K562 (cell line): ENCODE data around the gene PRTFDC1. TPM values are rescaled to one million over a fixed set of nuclear protein-coding genes. Genes with fewer than 3 reads are reported as not detected.

Experiments
- BACH1 ChIP-seq: fragments of 200-800 bp; sonication (Bioruptor generic); IDR thresholded peaks from 2 replicates; pipeline ENCODE4 v1.6.1; 2016; ENCODE audit warnings: missing genetic modification characterization, missing compliant biosample characterization
- LCOR ChIP-seq: sonication (generic); formaldehyde crosslinking; IDR thresholded peaks from 2 replicates; pipeline ENCODE4 v1.8.0; 2022; ENCODE audit warnings: mild to moderate bottlenecking, missing genetic modification reagents
- OTX1 ChIP-seq: fragments of 450-650 bp; formaldehyde crosslinking; IDR thresholded peaks from 2 replicates; pipeline ENCODE4 v1.4.0; 2022; ENCODE audit warnings: mild to moderate bottlenecking
- RAD21 ChIP-seq, 2 experiments: fragments of 250-450 bp in 1 of 2; fragments of 450-650 bp in 1 of 2; sonication (Bioruptor Pico) in 1 of 2; formaldehyde crosslinking in 1 of 2; IDR thresholded peaks in 1 of 2; conservative IDR thresholded peaks in 1 of 2; 2 replicates each; pipeline versions ENCODE4 v1.4.0 to v1.8.0; 2020 to 2022; ENCODE audit warnings: mild to moderate bottlenecking in 2 of 2, moderate library complexity in 1 of 2
- SPI1 ChIP-seq: IDR thresholded peaks from 2 replicates; pipeline ENCODE4 v1.6.1; 2011; ENCODE audit warnings: low read depth, low read length, control low read depth, borderline replicate concordance
- ZBTB33 ChIP-seq: sonication (generic); formaldehyde crosslinking; IDR thresholded peaks from 2 replicates; pipeline ENCODE4 v1.8.1; 2023; ENCODE audit warnings: mild to moderate bottlenecking, missing genetic modification reagents
- ZKSCAN1 ChIP-seq: fragments of 150-350 bp; IDR thresholded peaks from 2 replicates; pipeline ENCODE4 v1.6.1; 2016; ENCODE audit warnings: low read depth, low read length
- ZNF263 ChIP-seq: sonication (generic); formaldehyde crosslinking; IDR thresholded peaks from 2 replicates; pipeline ENCODE4 v1.8.0; 2022; ENCODE audit warnings: mild to moderate bottlenecking, missing genetic modification reagents, borderline replicate concordance
- ZNF584 ChIP-seq: fragments of 200-800 bp; sonication (Bioruptor generic); IDR thresholded peaks from 2 replicates; pipeline ENCODE4 v1.6.1; 2016; ENCODE audit warnings: low read depth, mild to moderate bottlenecking, missing genetic modification characterization, missing compliant biosample characterization
- ZNF644 ChIP-seq: fragments of 200-800 bp; sonication (Bioruptor generic); IDR thresholded peaks from 2 replicates; pipeline ENCODE4 v1.6.1; 2016; ENCODE audit warnings: low read depth, missing genetic modification characterization, missing compliant biosample characterization
- polyA plus RNA-seq, 8 experiments: library from polyadenylated mRNA; depleted of rRNA in 4 of 8; stranded (reverse) in 5 of 8; unstranded in 3 of 8; fragments of >200 nt; fragmentation: Nextera tagmentation in 2 of 8; fragmentation: Illumina TruSeq in 1 of 8; extraction: Ambion mirVana in 2 of 8; extraction: Trizol in 1 of 8; gene quantifications; 2 replicates each; pipeline versions ENCODE4 v1.2.1 to v1.2.3, GENCODE V29; 2011 to 2014; ENCODE audit warnings: inconsistent platforms in 1 of 8, missing spikeins in 1 of 8
- total RNA-seq, 7 experiments: library from RNA; depleted of rRNA in 6 of 7; stranded (reverse); fragments of >200 nt in 6 of 7; fragmentation: Illumina TruSeq in 2 of 7; extraction: Trizol in 2 of 7; gene quantifications; 2 replicates each; pipeline versions ENCODE4 v1.2.1 to v1.2.3, GENCODE V29; 2011 to 2021; ENCODE audit warnings: low replicate concordance in 1 of 7
- TF ChIP-seq, protein P1 (sequence below), 2 experiments: fragments of 200-800 bp in 1 of 2; sonication (Bioruptor generic) in 1 of 2; sonication (generic) in 1 of 2; formaldehyde crosslinking in 1 of 2; IDR thresholded peaks in 1 of 2; conservative IDR thresholded peaks in 1 of 2; 2 replicates each; pipeline versions ENCODE4 v1.5.0 to v1.6.1; 2016 to 2020; ENCODE audit warnings: missing compliant biosample characterization in 1 of 2, missing genetic modification characterization in 1 of 2, missing genetic modification reagents in 1 of 2
- TF ChIP-seq, protein P2 (sequence below), 3 experiments: IDR thresholded peaks in 2 of 3; conservative IDR thresholded peaks in 1 of 3; 2 replicates each; pipeline ENCODE4 v1.5.1; 2011 to 2012; ENCODE audit warnings: low read length in 3 of 3, mild to moderate bottlenecking in 3 of 3, control low read depth in 2 of 3, improper control_type of control experiment in 1 of 3, inconsistent platforms in 1 of 3, low read depth in 1 of 3, mixed read lengths in 1 of 3, moderate library complexity in 1 of 3; ENCODE audit not compliant: insufficient read depth in 2 of 3

PRTFDC1 gene
- total and polyA plus RNA-seq, 9 of the 15 experiments (the other 6 are each of a cell fraction or from before 2014, with no cell fraction given): 7.0 to 27.6 (median 10.0) TPM

DNA sequence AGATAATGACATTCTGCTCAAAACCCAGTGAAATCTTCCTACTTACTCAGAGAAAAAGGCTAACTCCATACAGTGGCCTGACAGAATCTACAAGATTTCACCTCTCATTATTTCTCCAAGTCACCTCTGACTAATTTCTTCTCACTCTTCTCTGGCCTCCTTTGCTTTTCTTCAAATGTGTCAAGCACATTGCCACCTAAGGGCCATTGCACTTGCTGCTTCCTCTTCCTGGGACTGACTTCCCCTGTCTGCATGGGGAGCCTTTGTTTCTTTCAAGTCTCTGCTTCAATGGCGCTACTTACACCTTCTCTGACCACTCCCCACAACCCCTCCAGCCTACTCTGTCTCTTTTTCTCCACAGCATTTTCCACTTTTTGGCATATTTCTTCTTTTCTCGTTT lies 36.0 kb downstream of the PRTFDC1 start (continued):
- TF ChIP-seq ZNF644 (0 out of 2 replicates have a peak, but pooled peaks have one; percentile 13), BACH1 (tag) (no peak), ZNF584 (CRISPR knock-in tag) (no peak), SPI1 (peak; percentile 76; the same call in 1 of the 2 replicates), ZNF263 (no peak), LCOR (CRISPR knock-in tag) (no peak), ZBTB33 (0 out of 2 replicates have a peak, but pooled peaks have one; percentile 32), OTX1 (CRISPR knock-in tag) (peak; percentile 40; the same call in 1 of the 2 replicates), RAD21 (CRISPR knock-in tag; conservative IDR thresholded peaks at IDR 0.05 in 1 of 2, IDR thresholded peaks at IDR 0.05 in 1 of 2) (peak in 1 of 2 experiments; percentile 18; a peak in 2 of 4 replicates), ZKSCAN1 (no peak)
- TF ChIP-seq, protein P1, sequence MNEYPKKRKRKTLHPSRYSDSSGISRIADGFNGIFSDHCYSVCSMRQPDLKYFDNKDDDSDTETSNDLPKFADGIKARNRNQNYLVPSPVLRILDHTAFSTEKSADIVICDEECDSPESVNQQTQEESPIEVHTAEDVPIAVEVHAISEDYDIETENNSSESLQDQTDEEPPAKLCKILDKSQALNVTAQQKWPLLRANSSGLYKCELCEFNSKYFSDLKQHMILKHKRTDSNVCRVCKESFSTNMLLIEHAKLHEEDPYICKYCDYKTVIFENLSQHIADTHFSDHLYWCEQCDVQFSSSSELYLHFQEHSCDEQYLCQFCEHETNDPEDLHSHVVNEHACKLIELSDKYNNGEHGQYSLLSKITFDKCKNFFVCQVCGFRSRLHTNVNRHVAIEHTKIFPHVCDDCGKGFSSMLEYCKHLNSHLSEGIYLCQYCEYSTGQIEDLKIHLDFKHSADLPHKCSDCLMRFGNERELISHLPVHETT (CRISPR knock-in tag; conservative IDR thresholded peaks at IDR 0.05 in 1 of 2, IDR thresholded peaks at IDR 0.05 in 1 of 2): peak in 1 of 2 experiments; percentile 53; a peak in 2 of 4 replicates
- TF ChIP-seq, protein P2, sequence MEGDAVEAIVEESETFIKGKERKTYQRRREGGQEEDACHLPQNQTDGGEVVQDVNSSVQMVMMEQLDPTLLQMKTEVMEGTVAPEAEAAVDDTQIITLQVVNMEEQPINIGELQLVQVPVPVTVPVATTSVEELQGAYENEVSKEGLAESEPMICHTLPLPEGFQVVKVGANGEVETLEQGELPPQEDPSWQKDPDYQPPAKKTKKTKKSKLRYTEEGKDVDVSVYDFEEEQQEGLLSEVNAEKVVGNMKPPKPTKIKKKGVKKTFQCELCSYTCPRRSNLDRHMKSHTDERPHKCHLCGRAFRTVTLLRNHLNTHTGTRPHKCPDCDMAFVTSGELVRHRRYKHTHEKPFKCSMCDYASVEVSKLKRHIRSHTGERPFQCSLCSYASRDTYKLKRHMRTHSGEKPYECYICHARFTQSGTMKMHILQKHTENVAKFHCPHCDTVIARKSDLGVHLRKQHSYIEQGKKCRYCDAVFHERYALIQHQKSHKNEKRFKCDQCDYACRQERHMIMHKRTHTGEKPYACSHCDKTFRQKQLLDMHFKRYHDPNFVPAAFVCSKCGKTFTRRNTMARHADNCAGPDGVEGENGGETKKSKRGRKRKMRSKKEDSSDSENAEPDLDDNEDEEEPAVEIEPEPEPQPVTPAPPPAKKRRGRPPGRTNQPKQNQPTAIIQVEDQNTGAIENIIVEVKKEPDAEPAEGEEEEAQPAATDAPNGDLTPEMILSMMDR (IDR thresholded peaks at IDR 0.05 in 2 of 3, conservative IDR thresholded peaks at IDR 0.05 in 1 of 3; ENCODE audit: insufficient read depth in 2 of 3, low read depth in 1 of 3, low read length in 3 of 3): peak in 2 of 3 experiments; percentile 7 to 29; a peak in 1 of 6 replicates
